DMS153 (cell line): ENCODE data around the gene OR1I1.

Source experiments
- DNase-seq: peaks from one replicate; lab custom pipeline; 2025; lab: John Stamatoyannopoulos, UW

Gene OR1I1

GRCh38 chr19:15118789-15119494 lies 36.9 kb downstream of the OR1I1 start:
- DNase-seq = no peak

- DNase-seq = no peak
Measured at GRCh38 chr19:15120135-15121026, 38.4 kb downstream of the OR1I1 start.

- no peak for DNase-seq
Measured at GRCh38 chr19:15122331-15123030, 40.5 kb downstream of the OR1I1 start.

DNA sequence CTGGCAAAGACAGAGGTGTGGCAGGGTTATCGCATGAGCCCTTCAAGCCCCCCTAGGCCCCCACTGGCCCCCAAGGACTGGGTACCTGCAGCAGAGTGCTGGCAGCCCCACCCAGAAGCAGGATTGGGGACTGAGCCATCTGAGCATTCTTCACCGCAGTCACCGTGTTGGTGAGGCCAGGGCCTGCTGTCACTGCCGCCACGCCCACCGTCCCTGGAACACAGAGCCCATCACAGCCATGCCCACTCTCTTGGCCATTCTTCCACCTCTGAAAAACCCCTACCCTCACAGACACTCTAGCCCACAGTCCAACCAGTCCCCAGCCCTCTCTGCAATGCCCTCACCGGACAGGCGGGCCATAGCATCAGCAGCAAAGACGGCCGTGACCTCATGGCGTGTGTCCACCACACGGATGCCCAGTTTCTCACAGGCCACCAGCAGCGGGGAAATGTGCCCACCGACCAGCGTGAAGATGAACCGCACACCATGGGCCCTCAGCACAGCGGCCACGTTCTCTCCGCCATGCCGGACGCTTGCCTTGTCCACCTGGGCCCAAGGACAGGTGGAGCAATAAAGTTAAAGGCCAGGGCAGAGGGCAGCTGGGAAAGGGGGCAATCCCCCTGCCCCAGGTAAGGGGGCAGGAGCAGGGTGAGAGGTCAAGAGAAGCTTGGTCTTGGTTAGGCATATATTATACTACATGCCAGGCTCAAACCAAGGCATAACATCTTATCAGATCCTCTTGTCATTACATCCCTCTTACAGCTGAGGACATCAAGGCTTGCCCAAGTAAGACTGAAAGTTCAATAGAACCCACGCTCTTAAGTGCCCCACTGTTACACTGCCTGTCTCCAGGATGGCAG lies 41.2 kb downstream of the OR1I1 start:
- DNase-seq = no peak

DNA sequence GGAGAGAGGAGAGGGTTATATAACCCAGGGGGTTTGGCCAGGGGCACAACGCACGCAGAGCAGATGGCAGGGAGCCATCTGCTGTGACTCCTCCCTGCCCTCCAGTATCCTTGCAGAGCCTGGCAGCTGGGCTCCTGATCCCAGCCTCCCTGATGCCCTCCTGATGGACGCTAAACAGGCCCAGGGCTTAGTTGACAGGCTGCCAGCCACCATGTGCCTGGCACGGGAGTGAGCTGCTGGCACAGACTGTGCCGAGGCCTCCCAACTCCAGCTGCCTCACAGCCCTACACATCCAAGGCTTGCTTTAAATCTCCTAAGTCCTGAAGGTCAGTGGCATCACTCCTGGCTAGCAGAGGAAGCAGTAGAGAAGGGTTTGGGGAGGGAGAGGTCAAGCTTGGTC lies 41.9 kb downstream of the OR1I1 start:
- no peak for DNase-seq

DNA sequence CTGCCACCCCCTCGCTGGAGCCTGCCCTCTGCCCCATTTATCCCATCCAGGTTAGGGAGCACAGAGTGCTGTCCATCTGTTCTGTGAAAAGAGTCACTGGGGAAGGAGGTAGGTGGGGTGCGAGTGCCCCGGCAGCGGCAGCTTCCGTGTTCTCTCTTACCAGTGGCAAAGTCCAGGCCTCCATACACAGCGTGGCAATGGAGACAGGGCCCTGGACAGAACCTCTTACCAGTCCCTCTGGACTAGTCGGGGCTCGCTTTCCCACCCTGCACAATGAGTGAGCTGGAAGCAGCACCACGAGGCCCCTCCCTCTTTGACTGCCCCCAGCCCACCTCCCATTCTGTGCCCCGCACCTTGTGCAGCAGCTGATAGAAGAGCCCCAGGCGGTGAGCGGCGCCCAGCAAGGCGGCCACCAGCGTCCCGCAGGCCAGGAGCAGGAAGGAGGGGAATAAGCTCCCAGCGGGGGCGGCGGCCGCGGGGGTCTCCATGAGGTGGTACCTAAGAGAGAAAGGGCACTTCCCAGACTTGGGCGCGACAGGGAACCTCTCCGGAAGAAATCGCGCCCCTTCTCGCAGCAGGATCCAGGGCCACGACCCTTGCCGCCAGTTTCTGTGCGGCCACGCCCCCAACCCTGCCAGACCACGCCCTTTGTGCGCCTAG lies 42.7 kb downstream of the OR1I1 start:
- no peak for DNase-seq

DNA sequence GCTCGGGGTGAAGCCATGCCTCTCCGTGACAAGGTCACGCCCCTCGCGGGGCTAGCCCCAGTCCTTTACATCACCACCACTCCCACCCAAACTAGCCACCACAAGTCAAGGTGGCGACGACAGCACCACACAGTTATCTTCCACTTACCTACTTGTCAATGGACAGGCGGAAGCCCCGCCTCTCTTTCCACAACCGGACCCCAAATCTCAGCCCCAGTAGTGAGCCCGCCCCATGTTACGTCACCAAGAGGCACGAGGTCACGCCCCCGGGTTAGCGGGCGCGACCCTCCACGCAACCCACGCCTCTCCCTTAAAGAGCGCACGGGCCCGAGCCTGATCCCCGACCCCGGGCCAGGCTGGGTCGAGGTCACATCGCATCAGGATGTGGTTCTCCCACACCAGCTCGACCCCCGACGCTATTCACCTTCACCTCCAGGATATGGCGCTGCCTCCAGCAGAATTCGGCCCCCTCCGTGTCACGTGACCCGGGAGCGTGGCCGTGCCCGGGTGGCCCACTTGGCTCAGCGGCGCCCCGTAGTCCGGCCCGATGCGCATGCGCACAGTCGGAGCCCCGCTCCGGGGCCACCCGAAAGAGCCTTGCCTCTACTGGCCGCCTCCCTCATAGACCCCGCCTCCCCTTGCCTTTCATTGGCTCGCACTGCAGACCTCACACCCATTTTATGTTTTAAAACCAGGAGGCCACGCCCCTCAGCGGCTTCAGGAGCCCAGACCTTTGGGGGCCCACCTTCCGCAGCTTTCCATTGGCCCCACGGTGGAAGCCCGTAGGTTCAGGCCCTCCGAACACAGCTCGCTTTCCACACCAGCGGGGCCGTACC lies 43.4 kb downstream of the OR1I1 start:
- peak; percentile 97 for DNase-seq

DNA sequence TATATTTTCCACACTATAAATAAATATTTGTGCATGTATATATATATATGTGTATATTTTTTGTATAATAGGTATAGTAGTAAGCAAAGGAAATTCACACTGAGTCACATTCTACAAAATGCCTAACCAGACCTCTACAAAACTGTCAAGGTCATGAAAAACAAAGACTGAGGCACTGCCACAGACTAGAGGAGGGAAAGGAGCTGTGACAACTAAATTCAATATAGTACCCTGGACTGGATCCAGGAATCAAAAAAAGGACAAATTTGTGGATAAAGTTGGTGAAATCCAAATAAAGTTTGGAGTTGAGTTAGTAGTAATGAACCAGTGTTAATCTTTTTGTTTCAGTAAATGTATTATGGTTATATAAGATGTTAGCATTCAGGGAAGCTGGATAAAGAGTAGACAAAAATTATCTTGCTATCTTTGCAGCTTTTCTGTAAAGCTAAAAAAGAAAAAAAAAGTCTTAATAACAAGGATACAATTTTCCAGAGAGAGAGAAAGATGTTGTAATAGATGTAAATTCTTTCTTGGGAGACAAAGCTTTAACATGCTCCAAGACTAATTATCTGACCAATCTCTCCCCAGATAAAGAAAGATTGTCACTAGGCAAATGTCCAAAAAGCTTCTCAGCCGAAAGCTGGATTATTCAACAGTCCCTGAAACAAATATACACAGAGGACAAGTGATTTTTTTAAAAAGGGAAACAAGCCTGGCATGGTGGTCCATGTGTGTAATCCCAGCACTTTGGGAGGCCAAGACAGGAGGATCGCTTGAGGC lies 44.3 kb downstream of the OR1I1 start:
- DNase-seq = no peak

DNA sequence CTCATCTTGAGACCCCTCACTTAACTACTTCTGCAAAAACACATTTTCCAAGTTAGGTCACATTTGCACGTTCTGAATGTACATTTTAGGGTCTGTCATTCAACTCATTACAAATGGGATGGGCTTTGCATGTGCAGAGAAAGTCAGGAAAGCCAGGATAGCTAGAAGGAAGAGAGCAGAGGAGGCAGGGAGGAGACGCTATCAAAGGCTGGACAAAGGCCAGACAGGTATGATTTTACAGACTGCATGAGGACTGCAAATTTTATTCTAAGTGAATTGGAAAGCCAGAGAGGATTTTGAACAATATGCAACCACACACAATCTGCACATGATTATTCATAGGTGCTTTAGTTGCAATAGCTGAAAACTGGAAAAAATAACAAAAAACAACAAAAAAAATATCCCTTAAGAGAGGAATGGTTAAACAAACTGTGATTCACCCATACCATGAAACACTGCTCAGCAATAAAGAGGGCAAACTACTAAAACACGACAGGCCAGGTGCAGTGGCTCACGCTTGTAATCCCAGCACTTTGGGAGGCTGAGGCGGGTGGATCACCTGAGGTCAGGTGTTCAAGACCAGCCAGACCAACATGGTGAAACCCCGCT lies 46.3 kb downstream of the OR1I1 start:
- no peak for DNase-seq

DNA sequence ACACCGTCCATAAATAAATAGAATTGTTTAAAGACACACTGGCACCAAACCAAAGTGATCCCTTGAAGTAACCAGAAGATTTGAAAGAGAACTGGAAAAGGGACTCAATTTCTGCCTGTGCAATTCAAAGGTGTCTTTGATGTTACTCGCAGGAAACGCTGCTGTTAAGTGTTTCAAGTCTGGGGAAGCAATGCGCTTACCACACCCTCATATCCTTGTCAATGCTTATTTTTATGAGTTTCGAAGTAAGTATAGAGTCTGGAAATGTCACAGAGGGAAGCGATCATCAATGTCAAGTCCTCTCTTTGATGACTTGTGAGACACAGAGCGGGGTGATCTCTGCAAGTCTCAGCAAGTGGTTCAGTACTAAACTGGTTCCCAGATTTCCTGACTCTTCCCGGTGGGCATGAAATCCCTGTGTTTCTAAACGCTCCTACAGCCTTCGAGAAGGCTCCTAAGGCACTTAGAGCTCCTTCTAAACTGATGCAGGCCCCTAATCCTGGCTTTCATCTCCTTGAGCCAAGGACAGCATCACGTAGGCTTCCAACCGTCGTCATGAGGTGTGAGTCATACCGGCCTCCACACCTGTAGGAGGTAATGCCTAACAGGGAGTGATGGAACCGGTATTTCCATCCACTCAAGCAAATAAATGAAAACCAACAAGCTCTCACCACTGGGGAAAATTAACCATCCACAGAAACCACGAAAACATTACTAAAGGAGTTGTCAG lies 48.0 kb downstream of the OR1I1 start:
- DNase-seq = no peak

DNA sequence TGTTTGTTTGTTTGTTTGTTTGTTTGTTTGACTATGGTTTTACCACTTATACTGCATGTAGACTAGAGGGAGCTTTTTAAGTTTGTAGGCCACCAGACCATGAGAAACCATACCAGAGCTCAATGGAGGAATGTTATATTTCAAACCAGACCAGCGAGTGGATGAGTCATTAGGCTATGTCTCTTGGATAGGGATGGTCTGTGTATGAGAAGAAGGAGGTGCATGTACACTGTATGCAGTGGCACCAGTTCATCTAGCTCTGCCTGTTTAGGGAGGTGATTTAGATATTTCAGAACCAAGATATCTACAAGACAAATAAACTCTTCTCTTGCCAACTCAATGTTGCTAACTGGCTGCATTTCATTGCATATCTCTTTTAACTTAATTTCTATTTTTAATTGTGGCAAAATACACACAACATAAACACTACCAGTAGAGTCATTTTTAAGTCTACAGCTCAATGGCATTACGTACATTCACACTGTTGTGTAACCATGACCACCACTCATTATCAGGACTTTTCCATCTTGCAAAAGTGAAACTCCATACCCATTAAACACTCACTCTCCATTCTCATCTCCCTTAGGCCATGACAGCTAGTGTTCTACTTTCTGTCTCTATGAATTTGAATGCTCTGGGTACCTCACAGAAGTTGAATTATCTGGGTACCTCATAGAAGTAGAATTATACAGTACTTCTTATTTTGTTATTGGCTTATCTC lies 54.4 kb downstream of the OR1I1 start:
- no peak for DNase-seq

- DNase-seq = no peak
Measured at GRCh38 chr19:15137777-15138176, 55.8 kb downstream of the OR1I1 start.

GRCh38 chr19:15138427-15138826 lies 56.4 kb downstream of the OR1I1 start:
- no peak for DNase-seq

GRCh38 chr19:15141143-15141542 lies 59.1 kb downstream of the OR1I1 start:
- DNase-seq = no peak

- DNase-seq = no peak
Measured at GRCh38 chr19:15142313-15142712, 60.3 kb downstream of the OR1I1 start.
